Liver (tissue), 9 donors: ENCODE measurements around the gene ABCA4. TPM values are rescaled to one million over a fixed set of nuclear protein-coding genes. Genes with fewer than 3 reads are reported as not detected.

Experiments
- DNase-seq: peaks from one replicate; pipeline ENCODE4 v3.0.0-alpha.2; 2017; ENCODE audit warnings: low spot score
- H3K27ac ChIP-seq, 2 donors: one replicate each; pipeline ENCODE4 v1.7.0; 2013; ENCODE audit warnings: inconsistent platforms in 2 of 2, low read length in 2 of 2, control low read depth in 1 of 2, low read depth in 1 of 2, mild to moderate bottlenecking in 1 of 2
- H3K27me3 ChIP-seq, 4 donors: one replicate each; pipeline versions ENCODE4 v1.6.1 to v1.7.0; 2013; ENCODE audit warnings: low read length in 3 of 4, inconsistent platforms in 1 of 4, mild to moderate bottlenecking in 1 of 4, moderate library complexity in 1 of 4; ENCODE audit not compliant: control insufficient read depth in 4 of 4, insufficient read depth in 4 of 4
- H3K36me3 ChIP-seq, 4 donors: one replicate each; pipeline versions ENCODE4 v1.6.1 to v1.7.0; 2013; ENCODE audit warnings: low read length in 3 of 4, mild to moderate bottlenecking in 3 of 4, low read depth in 1 of 4, moderate library complexity in 1 of 4; ENCODE audit not compliant: control insufficient read depth in 4 of 4, insufficient read depth in 3 of 4
- H3K4me1 ChIP-seq, 4 donors: one replicate each; pipeline versions ENCODE4 v1.6.1 to v1.7.0; 2013; ENCODE audit warnings: low read length in 3 of 4, mild to moderate bottlenecking in 3 of 4, moderate library complexity in 1 of 4; ENCODE audit not compliant: control insufficient read depth in 4 of 4, insufficient read depth in 4 of 4
- H3K4me3 ChIP-seq, 3 donors: one replicate each; pipeline versions ENCODE4 v1.6.1 to v1.7.0; 2013; ENCODE audit warnings: low read length in 3 of 3, control low read depth in 1 of 3, low read depth in 1 of 3, mild to moderate bottlenecking in 1 of 3
- H3K9ac ChIP-seq, 2 donors: one replicate each; pipeline ENCODE4 v1.7.0; 2013; ENCODE audit warnings: low read length in 2 of 2, mild to moderate bottlenecking in 2 of 2, moderate library complexity in 2 of 2, control low read depth in 1 of 2, low read depth in 1 of 2
- H3K9me3 ChIP-seq, 4 donors: one replicate each; pipeline versions ENCODE4 v1.6.1 to v1.7.0; 2013; ENCODE audit warnings: low read length in 3 of 4; ENCODE audit not compliant: control insufficient read depth in 4 of 4
- ATF3 ChIP-seq: IDR thresholded peaks from 2 replicates; pipeline ENCODE4 v1.6.1; 2016; ENCODE audit warnings: antibody characterized with exemption
- CTCF ChIP-seq: fragments of 150-350 bp; IDR thresholded peaks from 2 replicates; pipeline ENCODE4 v1.5.1; 2017; ENCODE audit warnings: improper control_type of control experiment, low read depth, low read length; ENCODE audit not compliant: missing input control
- EGR1 ChIP-seq, 2 donors: IDR thresholded peaks; 2 replicates each; pipeline ENCODE4 v1.6.1; 2016 to 2018; ENCODE audit warnings: antibody characterized with exemption in 2 of 2, low read depth in 2 of 2
- FOXA2 ChIP-seq: IDR thresholded peaks from 2 replicates; pipeline ENCODE4 v1.6.1; 2016; ENCODE audit warnings: antibody characterized with exemption
- HNF4A ChIP-seq, 2 donors: conservative IDR thresholded peaks; 2 replicates each; pipeline ENCODE4 v1.6.1; 2016; ENCODE audit warnings: antibody characterized with exemption in 2 of 2, mild to moderate bottlenecking in 2 of 2
- HNF4G ChIP-seq: IDR thresholded peaks from 2 replicates; pipeline ENCODE4 v1.6.1; 2016; ENCODE audit warnings: antibody characterized with exemption
- NR2F2 ChIP-seq: IDR thresholded peaks from 2 replicates; pipeline ENCODE4 v1.6.1; 2016; ENCODE audit warnings: antibody characterized with exemption
- RAD21 ChIP-seq, 2 donors: IDR thresholded peaks; 2 replicates each; pipeline ENCODE4 v1.6.1; 2016; ENCODE audit warnings: antibody characterized with exemption in 2 of 2, mild to moderate bottlenecking in 2 of 2
- REST ChIP-seq: IDR thresholded peaks from 2 replicates; pipeline ENCODE4 v1.6.1; 2016; ENCODE audit warnings: antibody characterized with exemption, mild to moderate bottlenecking
- TAF1 ChIP-seq: conservative IDR thresholded peaks from 2 replicates; pipeline ENCODE4 v1.6.1; 2016; ENCODE audit warnings: antibody characterized with exemption, mild to moderate bottlenecking
- WGBS: extraction: QIAGEN DNeasy Blood & Tissue Kit; methylation state at CpG from one replicate; pipeline ENCODE4 v1.1.7; 2013; 5-methylcytosine and 5-hydroxymethylcytosine counted together
- polyA plus RNA-seq, 2 donors: library from polyadenylated mRNA; stranded (reverse) in 1 of 2; unstranded in 1 of 2; fragments of 200-250 nt in 1 of 2; fragments of >200 nt in 1 of 2; fragmentation: Nextera tagmentation in 1 of 2; extraction: Ambion mirVana in 1 of 2; gene quantifications; one replicate each; pipeline versions ENCODE4 v1.2.1 to v1.2.3, GENCODE V29; 2013 to 2015
- total RNA-seq, 2 donors: library from RNA; depleted of rRNA; stranded (reverse); fragments of >200 nt; gene quantifications; one replicate each; pipeline ENCODE4 v1.2.3, GENCODE V29; 2014
- donor health status: healthy.
- donor health status: healthy.
- donor health status: healthy.
- donor health status: healthy.
- donor health status: healthy.

ABCA4 gene
- total and polyA plus RNA-seq, 4 donors = 0.19 to 1.5 (median 0.38) TPM

- Histone ChIP-seq H3K27ac (no peak overlapping the region), H3K4me1 (no peaks in the 10 kb centered on the region), H3K4me3 (no peak overlapping the region), H3K9ac (no peak overlapping the region), H3K9me3 (no peaks in the 10 kb centered on the region), H3K27me3 (no peaks in the 10 kb centered on the region), H3K36me3 (no peaks in the 10 kb centered on the region)
- 85% methylated on average over 11 of the region's 11 CpGs for WGBS
- DNase-seq = no peak
- TF ChIP-seq ATF3 = no peak
- TF ChIP-seq REST = no peak
- no peak for TF ChIP-seq CTCF
- TF ChIP-seq FOXA2 = no peak
- TF ChIP-seq EGR1 (IDR thresholded peaks at IDR 0.05; ENCODE audit: low read depth in 2 of 2) = no peak
- no peak for TF ChIP-seq HNF4A (conservative IDR thresholded peaks at IDR 0.05)
Observed at GRCh38 chr1:94039871-94040569, 80.9 kb downstream of the ABCA4 start.

- H3K27me3 ChIP-seq = no peaks in the 10 kb centered on the region
- peak; percentile 79 for DNase-seq
- H3K9me3 ChIP-seq = no peaks in the 10 kb centered on the region
- TF ChIP-seq NR2F2 (no peak), RAD21 (IDR thresholded peaks at IDR 0.05) (peak; percentile 75 to 85), FOXA2 (no peak), TAF1 (no peak), ATF3 (no peak), HNF4G (no peak), CTCF (peak; percentile 77)
- no peak overlapping the region for H3K27ac ChIP-seq
- no peak overlapping the region for H3K9ac ChIP-seq
- H3K36me3 ChIP-seq = no peaks in the 10 kb centered on the region
- no peaks in the 10 kb centered on the region for H3K4me1 ChIP-seq
- H3K4me3 ChIP-seq = no peak overlapping the region
- under 1% methylated on average over 4 of the region's 4 CpGs for WGBS
Observed at GRCh38 chr1:94039514-94039870, 81.5 kb downstream of the ABCA4 start.
